Anterior cingulate cortex (tissue), 58 donors: Measurements from ENCODE around the gene PRKCD.
"Not testable (repeated sequence)": the region's sequence is repeated elsewhere in the genome, so short reads cannot be mapped to it uniquely, and the experiment has no call there.

Experiments used
- DNase-seq, 58 donors: peaks; one replicate each; lab custom pipeline; 2025; lab: John Stamatoyannopoulos, UW

PRKCD gene

DNA sequence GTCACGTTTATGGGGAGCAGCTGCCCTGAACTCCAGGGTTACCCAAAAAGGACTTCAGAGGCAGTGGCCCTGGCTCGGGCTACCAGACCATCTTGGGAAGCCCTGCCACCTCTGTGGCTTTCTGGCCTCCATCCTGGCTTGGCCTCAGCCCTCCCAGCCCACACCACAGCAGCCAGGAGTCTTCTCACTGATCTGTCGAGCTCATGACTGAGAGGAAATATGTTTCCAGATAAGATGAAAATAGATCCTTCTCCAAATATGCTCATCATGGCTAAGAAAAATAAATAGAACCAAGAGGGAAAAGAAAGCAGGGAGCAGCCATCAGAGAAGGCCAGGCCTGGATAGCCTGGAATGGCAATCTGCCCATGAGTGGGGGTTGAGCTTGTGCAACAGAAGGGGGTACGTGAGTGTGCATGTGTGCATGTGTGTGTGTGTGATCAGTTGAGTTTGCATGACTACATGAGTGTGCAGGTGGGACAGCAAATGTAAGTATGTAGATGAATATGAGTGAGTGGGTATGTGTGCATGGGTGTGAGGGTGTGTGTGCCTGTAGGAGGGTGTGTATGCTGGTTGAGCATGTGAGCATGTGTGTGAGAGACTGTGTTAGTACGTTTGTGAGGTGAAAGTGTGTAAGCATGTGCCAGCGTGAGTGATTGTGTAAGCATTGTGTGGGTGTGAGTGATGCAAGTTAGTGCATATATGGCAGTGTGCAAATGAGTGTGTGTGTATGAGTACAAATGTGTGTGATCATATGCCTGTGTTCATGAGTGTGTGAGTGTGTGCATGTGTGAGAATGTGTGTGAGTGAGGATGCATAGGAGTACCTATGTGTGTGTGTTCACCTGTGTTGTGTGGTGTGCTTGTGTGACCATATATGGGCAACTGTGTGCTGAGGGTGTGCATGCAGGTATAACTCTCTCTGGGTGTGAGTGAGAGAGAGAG, 20.8 kb upstream of the PRKCD start:
- DNase-seq, result no peak

GRCh38 chr3:53140847-53141845, 19.9 kb upstream of the PRKCD start:
- peak in 5 of 58 donors; percentile 17 to 32 (median 24) for DNase-seq

DNA sequence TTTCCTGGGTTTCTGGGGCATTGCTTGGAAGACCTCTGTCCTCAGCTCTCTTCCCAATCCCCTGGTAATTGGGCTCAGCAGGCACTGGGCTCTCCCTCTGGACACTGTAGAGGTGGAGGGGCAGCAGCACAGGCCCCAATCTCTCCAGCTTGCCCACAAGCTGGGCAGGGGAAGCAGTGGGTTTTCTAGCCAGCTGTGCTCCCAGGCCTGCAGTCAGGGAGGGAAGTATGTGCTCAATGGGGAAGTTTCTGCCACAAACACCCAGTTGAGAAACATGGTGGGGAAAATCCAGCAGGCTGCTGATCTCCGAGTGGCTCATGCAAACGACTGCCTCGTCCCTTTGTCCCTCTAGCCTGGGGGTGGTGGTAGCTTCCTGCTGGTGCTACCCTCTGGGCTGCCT, 18.0 kb upstream of the PRKCD start:
- DNase-seq, result peak in 3 of 58 donors; percentile 16 to 36 (median 21)

GRCh38 chr3:53144446-53144845, 16.6 kb upstream of the PRKCD start:
- DNase-seq, result no peak

DNA sequence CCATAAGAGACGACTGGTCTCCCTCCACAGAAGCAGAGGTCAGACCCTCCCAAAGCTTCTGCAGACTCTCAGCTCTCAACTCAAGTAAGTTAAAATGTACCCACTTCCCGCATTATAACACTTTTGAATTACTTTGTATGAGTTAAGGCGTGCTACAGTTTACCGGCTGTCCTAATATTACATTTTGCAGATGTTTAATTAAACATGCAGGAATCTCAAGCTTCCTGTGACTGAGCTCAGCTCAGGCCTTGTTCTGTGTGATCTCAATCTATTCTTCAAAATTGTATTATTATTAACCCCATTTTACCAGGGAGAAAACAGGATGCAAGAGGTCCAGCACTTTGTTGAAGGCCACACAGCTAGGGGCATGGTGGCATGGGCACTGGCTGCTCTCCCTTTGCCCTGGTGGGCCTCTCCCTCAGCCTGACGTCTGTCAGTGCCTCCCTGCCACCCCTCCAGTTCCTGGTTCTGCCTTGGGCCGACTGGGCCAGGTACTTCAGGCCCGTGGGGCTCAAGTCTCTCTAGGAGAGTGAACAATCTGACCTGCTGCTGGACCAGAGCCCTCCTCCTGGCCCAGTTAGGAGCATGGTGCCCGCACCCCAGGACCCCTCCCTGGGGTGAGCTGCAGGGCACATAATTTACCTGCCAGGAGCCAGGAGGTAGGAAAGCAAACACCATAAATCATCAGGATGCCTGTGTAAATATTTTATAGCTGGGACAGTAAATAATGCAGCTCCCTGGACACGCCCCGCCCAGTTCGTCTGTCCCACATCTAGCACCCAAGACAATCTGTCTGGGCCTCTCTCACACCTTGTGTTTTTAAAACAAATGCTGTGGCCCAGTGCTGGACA, 15.9 kb upstream of the PRKCD start:
- no peak for DNase-seq

DNA sequence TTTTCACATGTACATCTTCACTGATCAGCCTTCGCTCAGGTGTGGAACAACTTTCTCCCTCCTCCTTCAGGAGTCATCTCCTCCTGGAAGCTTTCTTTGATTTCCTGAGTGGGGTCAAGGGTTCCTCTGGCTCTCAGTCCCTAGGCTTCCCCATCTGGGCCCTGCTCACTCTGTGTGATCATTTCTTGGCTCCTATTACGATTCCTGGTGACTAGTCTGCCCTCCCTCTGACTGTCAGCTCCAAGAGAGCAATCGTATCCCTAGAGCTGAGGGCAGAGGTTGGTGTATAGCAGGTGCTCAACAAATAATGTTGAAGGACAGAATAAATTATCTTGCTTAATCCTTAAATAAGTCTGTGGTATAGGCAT, 15.3 kb upstream of the PRKCD start:
- no peak for DNase-seq

DNA sequence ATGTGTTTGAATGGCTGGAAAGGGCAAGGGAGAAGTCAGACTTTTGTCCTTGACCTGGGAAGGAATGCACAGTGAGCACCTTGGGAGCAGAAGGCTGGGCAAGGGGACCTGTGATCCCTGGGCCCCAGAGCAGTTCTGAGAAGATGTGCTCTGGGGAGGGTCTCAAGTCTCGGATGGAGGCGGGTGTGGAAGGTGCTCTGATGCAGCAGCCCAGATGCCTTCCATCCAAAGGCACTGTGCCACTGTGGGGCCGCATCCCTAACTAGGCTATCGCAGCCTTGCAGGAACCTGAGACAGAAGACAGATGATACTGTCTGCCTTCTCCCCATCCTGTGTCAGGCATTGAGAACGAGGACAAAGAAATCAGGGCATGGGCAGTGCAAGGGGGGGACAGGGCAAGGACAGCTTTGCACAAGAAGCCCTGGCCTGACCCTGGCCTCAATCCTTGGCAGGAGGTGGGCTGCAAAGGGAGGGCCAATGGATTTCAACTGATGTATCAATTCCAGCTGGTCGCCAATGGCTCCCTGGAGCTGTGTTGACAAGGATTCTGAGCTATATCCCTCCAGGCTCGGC, 14.6 kb upstream of the PRKCD start:
- DNase-seq, result no peak

DNA sequence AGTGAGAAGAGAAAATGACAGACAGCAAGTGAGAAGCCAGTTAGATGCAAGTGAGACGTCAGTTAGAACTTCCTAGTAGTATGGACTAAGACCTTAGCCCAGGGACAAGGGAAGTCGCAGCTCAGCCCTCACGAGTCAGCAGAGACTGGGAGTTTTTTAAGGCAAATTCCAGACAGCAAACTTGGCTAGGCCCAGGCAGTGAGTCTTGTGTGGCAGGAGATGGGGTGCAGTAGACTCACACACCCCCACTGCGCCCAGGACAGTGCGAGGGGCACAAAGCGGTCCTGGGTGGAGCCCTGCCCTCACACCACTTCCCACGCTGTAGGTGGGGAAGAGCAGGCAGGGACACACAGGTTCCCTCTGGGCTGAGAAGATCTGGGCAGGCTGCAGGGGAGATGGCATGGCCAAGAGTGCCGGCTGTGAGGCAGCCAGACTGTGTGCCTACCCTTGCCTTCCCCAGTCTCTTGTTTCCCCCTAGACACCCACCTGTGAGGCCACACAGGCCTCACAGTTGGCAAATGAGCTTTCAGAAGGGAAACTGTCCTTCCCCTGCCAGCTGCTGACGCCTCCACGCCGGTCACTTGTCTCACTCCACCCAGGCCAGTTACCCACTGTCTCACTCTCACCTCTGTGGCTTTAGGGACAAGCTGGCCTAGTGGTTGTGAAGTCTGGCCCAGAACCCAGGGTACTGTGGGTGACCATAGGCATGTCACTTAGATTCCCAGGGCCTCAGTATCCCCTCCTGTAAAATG, 13.7 kb upstream of the PRKCD start:
- no peak for DNase-seq

GRCh38 chr3:53147903-53148400, 13.1 kb upstream of the PRKCD start:
- no peak for DNase-seq

DNA sequence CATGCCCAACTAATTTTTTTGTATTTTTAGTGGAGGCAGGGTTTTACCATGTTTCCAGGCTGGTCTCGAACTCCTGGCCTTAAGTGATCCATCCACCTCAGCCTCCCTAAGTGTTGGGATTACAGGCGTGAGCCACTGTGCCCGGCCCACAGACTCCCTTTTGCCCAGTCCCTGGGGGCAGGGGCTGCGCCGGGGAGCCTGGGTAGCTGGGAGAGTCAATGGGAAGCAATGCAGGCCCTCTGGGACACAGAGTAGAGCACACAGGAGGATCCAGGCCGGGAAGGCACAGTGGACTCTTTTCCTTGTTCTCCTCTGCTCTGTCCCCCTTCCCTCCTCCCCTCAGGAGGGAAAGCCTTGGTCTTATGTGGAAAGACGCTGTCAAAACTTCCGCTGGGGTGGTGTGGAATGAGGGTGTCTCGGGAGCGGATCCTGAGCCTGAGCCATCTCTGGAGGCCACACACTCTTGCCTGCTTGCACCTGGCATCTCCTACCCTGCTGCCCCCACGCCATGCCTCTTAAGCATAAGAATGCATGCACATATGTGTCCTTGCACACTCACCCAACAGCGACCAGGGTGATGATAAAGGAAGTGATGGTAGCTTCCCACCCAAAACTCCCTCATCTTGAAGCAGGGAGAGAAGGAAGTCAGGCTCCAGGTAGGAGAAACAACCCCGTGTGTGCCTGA, 11.9 kb upstream of the PRKCD start:
- no peak for DNase-seq

- DNase-seq, result no peak
Observed at GRCh38 chr3:53149699-53150098, 11.3 kb upstream of the PRKCD start.

- DNase-seq, result no peak
Observed at GRCh38 chr3:53150247-53151085, 10.5 kb upstream of the PRKCD start.

- DNase-seq, result not testable (repeated sequence)
Observed at GRCh38 chr3:53151086-53151438, 9.9 kb upstream of the PRKCD start.

DNA sequence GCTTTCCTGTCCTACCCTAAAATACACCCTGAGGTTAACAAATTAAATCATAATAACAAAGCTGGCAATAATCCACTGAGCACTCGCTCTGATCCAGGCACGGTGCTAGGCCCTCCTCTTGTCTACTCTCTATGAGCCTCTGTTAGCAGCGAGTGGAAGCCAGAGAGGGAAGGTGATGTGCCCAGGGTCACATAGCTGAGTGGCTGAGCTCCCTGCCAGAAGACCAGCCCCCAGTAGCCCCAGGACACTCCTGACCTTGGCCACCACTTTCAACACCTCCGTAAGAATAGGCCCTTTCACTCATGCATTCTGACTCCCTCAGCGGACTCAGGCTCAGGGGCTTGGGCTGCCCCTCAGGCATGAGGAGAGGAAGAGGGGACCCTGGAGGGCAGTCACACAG, 9.5 kb upstream of the PRKCD start:
- no peak for DNase-seq

DNA sequence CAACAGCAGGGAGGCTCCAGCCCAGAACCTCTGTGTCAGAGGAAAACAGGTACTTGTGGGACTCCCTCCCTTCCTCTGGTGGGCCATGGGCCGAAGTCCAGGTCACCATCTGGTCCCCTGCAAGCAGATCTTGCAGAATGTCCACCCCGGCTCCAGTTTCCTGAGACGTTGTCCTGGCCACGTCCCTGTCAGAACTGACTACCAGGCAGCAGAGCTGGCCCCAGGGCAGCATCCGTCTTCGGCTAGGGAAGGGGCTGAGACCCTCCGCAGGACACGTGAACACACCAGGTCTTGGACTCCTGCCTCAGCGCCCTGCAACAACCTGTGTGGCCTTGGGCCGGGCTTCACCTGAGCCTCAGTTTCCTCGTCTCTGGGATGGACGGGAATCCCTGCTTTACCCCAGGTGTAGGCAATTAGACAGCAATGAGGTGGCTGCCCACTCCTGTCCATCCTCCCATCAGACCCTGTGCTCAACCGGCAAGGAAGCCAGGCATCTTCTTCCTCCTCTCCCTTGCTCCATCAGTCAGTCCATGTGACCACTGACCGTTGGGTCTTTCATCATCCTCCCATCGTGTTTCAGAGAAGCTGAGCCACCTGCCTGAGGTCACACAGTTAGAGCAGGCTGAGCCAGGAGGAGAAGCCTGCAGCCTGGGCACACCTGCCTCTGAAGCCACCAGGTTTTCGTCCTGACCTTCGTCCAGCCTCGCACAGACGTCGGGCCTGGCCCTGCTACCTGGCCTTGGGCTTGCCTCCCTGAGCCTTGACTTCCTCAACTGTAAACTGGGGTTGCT, 8.9 kb upstream of the PRKCD start:
- DNase-seq, result no peak

- no peak for DNase-seq
Observed at GRCh38 chr3:53153264-53153823, 7.7 kb upstream of the PRKCD start.
